ENCODE measurements around the gene BRPF1.
"Not testable (repeated sequence)": the region's sequence is repeated elsewhere in the genome, so short reads cannot be mapped to it uniquely, and the experiment has no call there.

The BRPF1 gene

GRCh38 chr3:9770276-9770812, 38.8 kb downstream of the BRPF1 start:
- no peak for DNase-seq

GRCh38 chr3:9771007-9771406, 39.5 kb downstream of the BRPF1 start:
- DNase-seq, result not testable (repeated sequence)

- DNase-seq, result no peak
Observed at GRCh38 chr3:9776896-9777693, 45.6 kb downstream of the BRPF1 start.

- DNase-seq, result no peak
Observed at GRCh38 chr3:9777694-9778021, 46.1 kb downstream of the BRPF1 start.

- DNase-seq, result peak; percentile 75
Observed at GRCh38 chr3:9778143-9779074, 46.9 kb downstream of the BRPF1 start.

GRCh38 chr3:9779075-9779593, 47.6 kb downstream of the BRPF1 start:
- DNase-seq, result no peak

- no peak for DNase-seq
Observed at GRCh38 chr3:9779721-9780457, 48.4 kb downstream of the BRPF1 start.

- no peak for DNase-seq
Observed at GRCh38 chr3:9780458-9780812, 48.9 kb downstream of the BRPF1 start.

GRCh38 chr3:9780910-9781309, 49.4 kb downstream of the BRPF1 start:
- no peak for DNase-seq

GRCh38 chr3:9781551-9781950, 50.0 kb downstream of the BRPF1 start:
- DNase-seq, result no peak

GRCh38 chr3:9781978-9782603, 50.6 kb downstream of the BRPF1 start:
- DNase-seq, result no peak

- no peak for DNase-seq
Observed at GRCh38 chr3:9782770-9783169, 51.2 kb downstream of the BRPF1 start.

- no peak for DNase-seq
Observed at GRCh38 chr3:9783954-9784353, 52.4 kb downstream of the BRPF1 start.

GRCh38 chr3:9784965-9785364, 53.4 kb downstream of the BRPF1 start:
- DNase-seq, result peak; percentile 69

GRCh38 chr3:9785602-9786001, 54.1 kb downstream of the BRPF1 start:
- DNase-seq, result no peak

- DNase-seq, result no peak
Observed at GRCh38 chr3:9786209-9786739, 54.7 kb downstream of the BRPF1 start.

- DNase-seq, result no peak
Observed at GRCh38 chr3:9786825-9787669, 55.5 kb downstream of the BRPF1 start.

GRCh38 chr3:9787714-9788113, 56.2 kb downstream of the BRPF1 start:
- DNase-seq, result no peak

- no peak for DNase-seq
Observed at GRCh38 chr3:9791127-9791526, 59.6 kb downstream of the BRPF1 start.

GRCh38 chr3:9791790-9792404, 60.4 kb downstream of the BRPF1 start:
- DNase-seq, result no peak

All from fibroblast of upper back skin (primary cell).